ENCODE results near the gene ST6GALNAC2. TPM values are rescaled to one million over a fixed set of nuclear protein-coding genes. Genes with fewer than 3 reads are reported as not detected.

Gene ST6GALNAC2
- total RNA-seq, result not detected

GRCh38 chr17:76585649-76586593 is at the start of gene ST6GALNAC2:
Gene ST6GALNAC2 (minus strand): TSS chr17:76585860. CDS start chr17:76585808, 52 bp downstream.
- DNase-seq (peak; percentile 50), ATAC-seq (peak; percentile 89)
- Mint-ChIP-seq H3K27me3 (peaks cover 47% of the 10 kb centered on the region), H3K4me3 (peak within 1 kb of the TSS; percentile 53), H3K36me3 (ENCODE audit: low read depth) (no peaks in the 10 kb centered on the region), H3K4me1 (ENCODE audit: low read depth) (peaks cover 10% of the 10 kb centered on the region), H3K27ac (no peak within 1 kb of the TSS), H3K9me3 (no peaks in the 10 kb centered on the region)
- ChIA-PET CTCF (interaction anchor here (1.0 to 1.9 kb wide), 5 partner anchors 15 to 63 kb away, joined by 3 to 15 read pairs (median 3); no protein-coding TSS in a partner anchor), POLR2A (interaction anchor here (0.6 to 2.8 kb wide), 7 partner anchors 9 to 132 kb away, joined by 3 to 14 read pairs (median 3); no protein-coding TSS in a partner anchor)
- intact Hi-C loops (cut with micrococcal nuclease), result no loop called here
- TF ChIP-seq CTCF (IDR thresholded peaks at IDR 0.05), result no peak

GRCh38 chr17:76635039-76635438 is 49.4 kb upstream of the ST6GALNAC2 start:
- ChIA-PET POLR2A (no interaction called here), CTCF (interaction anchor here (2.6 to 3.4 kb wide), 2 partner anchors 10 to 47 kb away, joined by 10 to 16 read pairs; no protein-coding TSS in a partner anchor)
- intact Hi-C loops (cut with micrococcal nuclease), result no loop called here
- H3K4me3 Mint-ChIP-seq, result no peak overlapping the region
- H3K4me1 Mint-ChIP-seq (ENCODE audit: low read depth), result no peaks in the 10 kb centered on the region
- no peaks in the 10 kb centered on the region for H3K36me3 Mint-ChIP-seq (ENCODE audit: low read depth)
- no peaks in the 10 kb centered on the region for H3K9me3 Mint-ChIP-seq
- DNase-seq (no peak), ATAC-seq (no peak)
- H3K27ac Mint-ChIP-seq, result no peak overlapping the region
- no peaks in the 10 kb centered on the region for H3K27me3 Mint-ChIP-seq
- no peak for TF ChIP-seq CTCF (IDR thresholded peaks at IDR 0.05)

GRCh38 chr17:76633628-76634328 is 48.1 kb upstream of the ST6GALNAC2 start:
- intact Hi-C loops (cut with micrococcal nuclease), result no loop called here

GRCh38 chr17:76631821-76632565 is 46.3 kb upstream of the ST6GALNAC2 start:
- H3K4me3 Mint-ChIP-seq, result no peak overlapping the region
- no peak for TF ChIP-seq CTCF (IDR thresholded peaks at IDR 0.05)
- H3K27ac Mint-ChIP-seq, result no peak overlapping the region
- H3K36me3 Mint-ChIP-seq (ENCODE audit: low read depth), result no peaks in the 10 kb centered on the region
- ATAC-seq (no peak), DNase-seq (no peak)
- H3K9me3 Mint-ChIP-seq, result no peaks in the 10 kb centered on the region
- H3K4me1 Mint-ChIP-seq (ENCODE audit: low read depth), result no peaks in the 10 kb centered on the region
- no peaks in the 10 kb centered on the region for H3K27me3 Mint-ChIP-seq
- intact Hi-C loops (cut with micrococcal nuclease), result no loop called here
- CTCF ChIA-PET, result interaction anchor here (0.7 to 1.2 kb wide), 3 partner anchors 9 to 109 kb away, joined by 3 to 8 read pairs (median 3); no protein-coding TSS in a partner anchor
- POLR2A ChIA-PET, result no interaction called here

More at GRCh38 chr17:76633628-76634328, 48.1 kb upstream of the ST6GALNAC2 start:
- Mint-ChIP-seq H3K36me3 (ENCODE audit: low read depth) (no peaks in the 10 kb centered on the region), H3K27me3 (no peaks in the 10 kb centered on the region), H3K4me3 (no peak overlapping the region), H3K9me3 (no peaks in the 10 kb centered on the region), H3K4me1 (ENCODE audit: low read depth) (no peaks in the 10 kb centered on the region), H3K27ac (no peak overlapping the region)
- ChIA-PET POLR2A (no interaction called here), CTCF (interaction anchor here (1.2 to 3.4 kb wide), 3 partner anchors 9 to 167 kb away, joined by 3 to 16 read pairs (median 10); no protein-coding TSS in a partner anchor)
- DNase-seq, result no peak
- no peak for ATAC-seq
- TF ChIP-seq CTCF (IDR thresholded peaks at IDR 0.05), result no peak

Measured in activated CD8-positive, alpha-beta T cell treated with anti-CD3 and anti-CD28 coated beads for 36 hours (primary cell).